LNCaP clone FGC (cell line): ENCODE measurements around the gene IBA57.

Experiments used
- DNase-seq: peaks from one replicate; pipeline ENCODE4 v3.0.0-alpha.2; 2011; ENCODE audit warnings: low read depth
- H3K4me3 ChIP-seq: 2 replicates; pipeline ENCODE4 v1.5.1; 2011; ENCODE audit warnings: mild to moderate bottlenecking, low read depth, low read length, control low read depth
- TF ChIP-seq, protein P1 (sequence below): IDR thresholded peaks from 2 replicates; pipeline ENCODE4 v1.5.1; 2012; ENCODE audit warnings: mild to moderate bottlenecking; ENCODE audit not compliant: control insufficient read depth, insufficient read depth; ENCODE audit errors: extremely low read depth

The IBA57 gene

DNA sequence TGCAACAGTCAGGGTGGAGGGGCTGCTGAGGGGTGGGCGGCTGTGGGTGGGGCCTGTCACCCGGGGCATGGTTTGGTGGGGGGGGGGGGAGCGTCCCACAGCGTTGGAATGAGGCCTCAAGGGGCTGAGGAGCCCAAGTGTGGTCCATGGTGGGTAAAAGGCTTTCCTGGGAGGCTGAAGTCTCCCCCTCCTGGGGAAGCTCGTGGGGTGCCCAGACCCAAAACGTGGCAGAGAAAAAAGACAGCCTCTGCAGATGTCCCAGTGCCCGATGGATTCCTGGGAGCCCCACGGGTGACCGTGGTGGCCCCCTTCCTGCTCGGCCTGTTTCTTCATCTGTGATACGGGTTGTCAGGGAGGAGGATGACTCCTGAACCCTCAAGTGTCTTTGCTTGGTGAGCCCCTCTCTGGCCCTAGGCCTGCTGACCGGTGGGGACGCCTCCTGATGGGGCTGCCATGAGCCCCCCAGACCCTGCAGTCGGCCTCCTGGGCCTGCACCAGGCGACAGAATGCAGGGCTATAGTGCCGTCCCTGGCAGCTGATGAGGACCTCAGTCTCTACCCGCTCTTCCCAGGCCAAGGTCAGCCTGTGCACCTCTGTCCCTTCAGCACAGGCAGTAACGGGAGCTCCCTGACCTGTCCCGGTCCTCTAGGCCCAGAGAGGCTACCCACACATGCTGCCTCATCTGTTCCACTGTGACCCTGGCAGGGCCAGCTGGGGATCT is 43.4 kb downstream of the IBA57 start:
- H3K4me3 ChIP-seq = no peak overlapping the region
- DNase-seq = no peak
- TF ChIP-seq, protein P1, sequence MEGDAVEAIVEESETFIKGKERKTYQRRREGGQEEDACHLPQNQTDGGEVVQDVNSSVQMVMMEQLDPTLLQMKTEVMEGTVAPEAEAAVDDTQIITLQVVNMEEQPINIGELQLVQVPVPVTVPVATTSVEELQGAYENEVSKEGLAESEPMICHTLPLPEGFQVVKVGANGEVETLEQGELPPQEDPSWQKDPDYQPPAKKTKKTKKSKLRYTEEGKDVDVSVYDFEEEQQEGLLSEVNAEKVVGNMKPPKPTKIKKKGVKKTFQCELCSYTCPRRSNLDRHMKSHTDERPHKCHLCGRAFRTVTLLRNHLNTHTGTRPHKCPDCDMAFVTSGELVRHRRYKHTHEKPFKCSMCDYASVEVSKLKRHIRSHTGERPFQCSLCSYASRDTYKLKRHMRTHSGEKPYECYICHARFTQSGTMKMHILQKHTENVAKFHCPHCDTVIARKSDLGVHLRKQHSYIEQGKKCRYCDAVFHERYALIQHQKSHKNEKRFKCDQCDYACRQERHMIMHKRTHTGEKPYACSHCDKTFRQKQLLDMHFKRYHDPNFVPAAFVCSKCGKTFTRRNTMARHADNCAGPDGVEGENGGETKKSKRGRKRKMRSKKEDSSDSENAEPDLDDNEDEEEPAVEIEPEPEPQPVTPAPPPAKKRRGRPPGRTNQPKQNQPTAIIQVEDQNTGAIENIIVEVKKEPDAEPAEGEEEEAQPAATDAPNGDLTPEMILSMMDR = no peak

DNA sequence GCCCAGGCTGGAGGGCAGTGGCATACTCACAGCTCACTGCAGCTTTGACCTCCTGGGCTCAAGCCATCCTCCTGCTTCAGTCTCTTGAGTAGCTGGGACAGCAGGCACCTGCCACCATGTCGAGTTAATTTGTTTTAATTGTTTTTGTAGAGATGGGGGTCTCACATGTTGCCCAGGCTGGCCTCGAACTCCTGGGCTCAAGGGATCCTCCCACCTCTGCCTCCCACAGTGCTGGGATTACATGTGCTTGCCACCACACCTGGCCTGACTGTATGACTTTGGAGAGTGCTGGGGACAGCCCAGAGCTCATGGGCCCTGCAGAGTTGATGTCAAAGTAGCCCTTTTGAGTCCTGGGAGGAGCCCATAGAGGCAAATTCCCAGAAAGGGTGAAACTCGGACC is 44.1 kb downstream of the IBA57 start:
- no peak for DNase-seq
- H3K4me3 ChIP-seq = no peak overlapping the region
- TF ChIP-seq, protein P1 = no peak

DNA sequence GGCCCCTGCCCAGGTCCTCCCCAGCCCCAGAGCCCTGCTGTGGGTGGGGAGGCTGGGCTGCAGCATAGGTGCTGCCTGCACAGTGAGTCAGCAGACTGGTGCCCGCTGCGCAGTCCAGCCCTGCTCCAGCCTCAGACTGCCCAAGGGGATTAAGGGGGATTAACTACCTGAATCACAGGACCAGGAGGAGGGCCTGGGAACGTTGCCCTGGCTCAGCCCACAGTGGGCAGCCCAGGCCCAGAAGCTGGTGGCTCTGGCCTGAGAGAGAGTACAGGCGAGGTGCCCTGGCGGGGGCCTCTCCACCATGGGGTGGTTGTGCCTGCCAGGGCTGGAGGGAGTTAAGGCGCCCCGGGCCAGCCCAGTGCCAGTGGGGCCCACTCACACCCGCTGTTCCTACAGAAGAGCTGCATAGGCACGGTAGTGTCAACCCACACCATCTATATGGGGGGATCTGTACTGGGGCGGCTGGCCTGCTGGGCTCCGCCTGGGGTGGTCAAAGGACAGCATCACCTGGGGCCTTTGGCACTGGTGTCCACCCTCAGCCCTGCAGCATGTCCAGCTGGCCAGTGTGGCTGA is 44.6 kb downstream of the IBA57 start:
- DNase-seq = no peak
- no peak overlapping the region for H3K4me3 ChIP-seq
- TF ChIP-seq, protein P1 = no peak

DNA sequence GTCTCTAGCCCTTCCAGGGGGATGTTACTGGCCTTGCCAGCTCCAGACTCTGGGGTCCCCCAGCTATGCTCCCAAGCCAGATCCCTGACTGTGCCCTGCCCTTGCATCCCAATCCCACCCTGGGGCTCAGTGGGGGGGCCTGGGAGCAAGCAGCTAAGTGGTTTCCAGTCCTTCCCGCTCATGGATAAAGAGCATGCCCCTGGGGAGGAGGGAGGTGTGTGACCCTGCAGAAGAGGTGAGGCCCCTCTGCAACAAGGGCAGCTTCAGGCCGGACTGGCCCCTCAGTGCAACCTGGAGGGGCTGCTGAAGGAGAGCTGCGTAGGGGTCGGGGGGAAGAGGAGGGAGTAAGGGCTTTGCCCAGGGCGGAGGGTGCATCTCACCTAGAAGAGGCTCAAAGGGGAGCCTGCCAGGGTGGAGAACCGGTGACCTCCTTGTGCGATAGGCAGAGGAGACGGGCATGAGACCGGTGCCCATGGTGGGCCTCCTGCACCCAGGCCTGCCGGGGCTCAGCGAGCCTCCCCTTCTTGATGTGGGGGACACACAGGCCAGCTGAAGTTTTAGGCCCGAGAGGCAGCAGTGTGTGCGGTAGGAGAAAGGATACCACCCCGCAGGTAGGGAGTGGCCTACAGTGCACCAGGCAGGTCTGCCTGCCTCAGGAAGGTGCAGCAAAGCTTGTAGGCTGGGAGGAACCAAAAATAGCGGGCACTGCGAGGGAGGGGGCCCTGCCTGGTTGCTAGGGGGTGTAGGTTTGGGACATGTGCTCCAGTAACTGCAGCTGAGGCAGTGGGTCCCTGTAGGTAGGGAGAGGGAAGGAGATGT is 45.3 kb downstream of the IBA57 start:
- no peak for DNase-seq
- TF ChIP-seq, protein P1 = no peak
- no peak overlapping the region for H3K4me3 ChIP-seq

DNA sequence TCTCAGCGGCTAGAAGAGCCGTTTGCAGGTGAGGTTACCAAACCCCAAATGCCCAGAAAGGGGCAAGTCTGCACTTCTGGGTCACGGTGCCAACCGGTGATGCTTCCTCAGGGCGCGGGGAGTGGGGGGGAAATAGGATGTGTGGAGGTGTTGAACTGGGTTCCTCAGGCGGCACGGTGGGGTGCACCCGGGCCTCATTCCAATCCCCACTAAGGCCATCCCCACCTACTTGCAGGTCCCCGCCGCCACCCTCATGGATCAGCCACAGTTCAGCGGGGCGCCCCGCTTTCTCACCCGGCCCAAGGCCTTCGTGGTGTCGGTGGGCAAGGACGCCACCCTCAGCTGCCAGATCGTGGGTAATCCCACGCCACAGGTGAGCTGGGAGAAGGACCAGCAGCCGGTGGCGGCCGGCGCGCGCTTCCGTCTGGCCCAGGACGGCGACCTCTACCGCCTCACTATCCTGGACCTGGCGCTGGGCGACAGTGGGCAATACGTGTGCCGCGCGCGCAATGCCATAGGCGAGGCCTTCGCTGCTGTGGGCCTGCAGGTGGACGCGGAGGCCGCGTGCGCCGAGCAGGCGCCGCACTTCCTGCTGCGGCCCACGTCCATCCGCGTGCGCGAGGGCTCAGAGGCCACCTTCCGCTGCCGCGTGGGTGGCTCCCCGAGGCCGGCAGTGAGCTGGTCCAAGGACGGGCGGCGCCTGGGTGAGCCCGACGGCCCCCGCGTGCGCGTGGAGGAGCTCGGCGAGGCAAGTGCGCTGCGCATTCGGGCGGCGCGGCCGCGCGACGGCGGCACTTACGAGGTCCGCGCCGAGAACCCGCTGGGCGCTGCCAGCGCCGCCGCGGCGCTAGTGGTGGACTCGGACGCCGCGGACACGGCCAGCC is 46.2 kb downstream of the IBA57 start:
- no peak for DNase-seq
- TF ChIP-seq, protein P1 = no peak
- H3K4me3 ChIP-seq = no peak overlapping the region

DNA sequence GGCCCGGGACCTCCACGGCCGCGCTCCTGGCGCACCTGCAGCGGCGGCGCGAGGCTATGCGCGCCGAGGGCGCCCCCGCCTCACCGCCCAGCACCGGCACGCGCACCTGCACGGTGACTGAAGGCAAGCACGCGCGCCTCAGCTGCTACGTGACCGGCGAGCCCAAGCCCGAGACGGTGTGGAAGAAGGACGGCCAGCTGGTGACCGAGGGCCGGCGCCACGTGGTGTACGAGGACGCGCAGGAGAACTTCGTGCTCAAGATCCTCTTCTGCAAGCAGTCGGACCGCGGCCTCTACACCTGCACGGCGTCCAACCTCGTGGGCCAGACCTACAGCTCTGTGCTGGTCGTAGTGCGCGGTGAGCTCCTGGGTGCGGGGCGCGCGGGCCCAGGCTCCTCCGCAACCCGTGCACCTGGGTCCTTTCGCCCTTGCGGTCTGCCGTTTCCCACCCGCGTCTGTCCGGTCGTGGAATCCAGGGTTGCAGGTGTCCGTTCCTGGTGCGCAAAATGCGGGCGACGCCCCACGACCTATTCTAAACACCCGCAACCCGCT is 46.9 kb downstream of the IBA57 start:
- TF ChIP-seq, protein P1 = no peak
- no peak overlapping the region; the same call in 1 of the 2 replicates for H3K4me3 ChIP-seq
- DNase-seq = no peak
